BJ (cell line): ENCODE data around the gene HHIPL1. TPM values are rescaled to one million over a fixed set of nuclear protein-coding genes. Genes with fewer than 3 reads are reported as not detected.

Experiments
- CTCF ChIA-PET: fragments of 350-600 bp; formaldehyde crosslinking; extraction: SDS; loops from one replicate; lab custom pipeline; 2021; ENCODE audit warnings: antibody characterized with exemption, inconsistent platforms; lab: Yijun Ruan, JAX
- POLR2A ChIA-PET: fragments of 300-600 bp; sonication (Branson Sonifier 250); formaldehyde crosslinking; extraction: SDS; loops from one replicate; lab custom pipeline; 2021; ENCODE audit warnings: antibody characterized with exemption; lab: Charles Lee
- DNase-seq: peaks from one replicate; pipeline ENCODE4 v3.0.0-alpha.2; 2011; ENCODE audit warnings: low read depth
- H3K27me3 ChIP-seq: 2 replicates; pipeline ENCODE4 v1.6.0; 2011; ENCODE audit warnings: low read length; ENCODE audit not compliant: control insufficient read depth, insufficient read depth
- H3K36me3 ChIP-seq: 2 replicates; pipeline ENCODE4 v1.5.1; 2011; ENCODE audit warnings: low read length; ENCODE audit not compliant: control insufficient read depth, insufficient read depth
- H3K4me3 ChIP-seq: 2 replicates; pipeline ENCODE4 v1.5.1; 2011; ENCODE audit warnings: low read depth, mild to moderate bottlenecking, control low read depth, low read length
- polyA plus RNA-seq: library from polyadenylated mRNA; depleted of rRNA; stranded (reverse); fragments of >200 nt; gene quantifications from 2 replicates; pipeline ENCODE4 v1.2.3, GENCODE V29; 2011; rRNA removed
- TF ChIP-seq, protein P1 (sequence below): IDR thresholded peaks from 2 replicates; pipeline ENCODE4 v1.5.1; 2011; ENCODE audit warnings: low read depth, mild to moderate bottlenecking, control low read depth, inconsistent platforms, low read length, moderate library complexity; ENCODE audit not compliant: insufficient read depth

HHIPL1 gene
- polyA plus RNA-seq, 1 experiment = 2.5 TPM

DNA sequence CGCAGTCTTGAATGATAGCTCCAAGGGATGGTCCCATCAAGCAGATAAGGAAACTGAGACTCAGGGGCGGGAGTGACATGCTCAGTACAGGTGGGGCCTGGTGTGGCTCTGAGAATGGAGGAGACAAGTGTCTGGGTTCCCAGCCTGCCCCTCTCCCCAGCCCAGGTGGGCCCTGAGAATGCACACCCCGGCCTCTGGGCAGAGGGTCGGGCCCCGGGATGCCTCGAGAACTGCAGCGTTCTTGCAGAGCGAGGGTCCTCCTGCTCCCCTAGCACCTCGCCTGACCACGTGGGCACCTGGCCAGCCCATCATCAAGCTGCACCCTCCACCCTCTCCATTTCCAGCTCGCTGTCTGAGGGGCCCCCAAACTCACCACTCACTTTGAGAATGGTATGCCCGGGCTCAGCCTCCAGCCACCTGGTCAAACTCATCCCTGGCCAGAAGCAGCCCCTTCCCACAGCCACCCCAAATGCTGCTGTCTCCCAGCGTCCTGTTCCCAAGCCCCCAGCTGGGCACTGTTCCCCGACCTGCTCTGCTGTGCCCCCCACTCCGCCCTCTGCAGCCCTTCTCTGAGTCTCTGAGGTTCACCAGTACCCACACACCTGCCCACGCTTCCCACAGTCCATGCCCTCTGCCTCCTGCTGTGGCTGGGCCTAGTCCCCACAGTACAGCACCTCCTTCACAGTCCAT lies 83.4 kb downstream of the HHIPL1 start:
- ChIA-PET POLR2A (no interaction called here), CTCF (interaction anchor here (0.6 to 5.7 kb wide), 9 partner anchors 10 to 339 kb away, joined by 3 to 87 read pairs (median 7); no protein-coding TSS in a partner anchor)
- Histone ChIP-seq H3K4me3 (no peak overlapping the region), H3K36me3 (no peaks in the 10 kb centered on the region), H3K27me3 (peaks cover 9% of the 10 kb centered on the region)
- no peak for DNase-seq
- TF ChIP-seq, protein P1, sequence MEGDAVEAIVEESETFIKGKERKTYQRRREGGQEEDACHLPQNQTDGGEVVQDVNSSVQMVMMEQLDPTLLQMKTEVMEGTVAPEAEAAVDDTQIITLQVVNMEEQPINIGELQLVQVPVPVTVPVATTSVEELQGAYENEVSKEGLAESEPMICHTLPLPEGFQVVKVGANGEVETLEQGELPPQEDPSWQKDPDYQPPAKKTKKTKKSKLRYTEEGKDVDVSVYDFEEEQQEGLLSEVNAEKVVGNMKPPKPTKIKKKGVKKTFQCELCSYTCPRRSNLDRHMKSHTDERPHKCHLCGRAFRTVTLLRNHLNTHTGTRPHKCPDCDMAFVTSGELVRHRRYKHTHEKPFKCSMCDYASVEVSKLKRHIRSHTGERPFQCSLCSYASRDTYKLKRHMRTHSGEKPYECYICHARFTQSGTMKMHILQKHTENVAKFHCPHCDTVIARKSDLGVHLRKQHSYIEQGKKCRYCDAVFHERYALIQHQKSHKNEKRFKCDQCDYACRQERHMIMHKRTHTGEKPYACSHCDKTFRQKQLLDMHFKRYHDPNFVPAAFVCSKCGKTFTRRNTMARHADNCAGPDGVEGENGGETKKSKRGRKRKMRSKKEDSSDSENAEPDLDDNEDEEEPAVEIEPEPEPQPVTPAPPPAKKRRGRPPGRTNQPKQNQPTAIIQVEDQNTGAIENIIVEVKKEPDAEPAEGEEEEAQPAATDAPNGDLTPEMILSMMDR = no peak

DNA sequence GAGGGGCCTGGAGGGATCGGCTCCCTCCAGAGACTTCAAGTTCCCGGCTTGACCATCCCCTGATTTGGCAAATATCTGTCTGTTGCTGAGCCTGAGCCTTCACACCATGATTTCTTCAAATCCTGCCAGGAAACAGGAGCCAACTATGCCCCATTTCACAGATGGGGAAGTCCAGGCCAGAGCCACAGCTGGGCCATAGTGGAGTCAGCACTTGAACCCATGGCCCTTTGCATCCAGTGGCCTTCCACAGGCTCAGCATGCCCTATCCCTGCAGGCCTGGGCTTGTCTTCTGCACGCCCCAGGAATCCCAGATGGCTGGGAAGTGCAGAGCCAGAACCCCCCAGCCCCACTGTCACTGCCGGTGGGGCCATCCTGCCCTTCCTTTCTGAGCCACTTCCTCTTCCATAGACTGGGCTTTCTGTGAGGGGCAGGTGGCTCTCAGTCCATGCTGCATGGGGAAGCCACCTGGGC lies 84.1 kb downstream of the HHIPL1 start:
- ChIA-PET CTCF (interaction anchor here (0.6 to 5.7 kb wide), 19 partner anchors 7 to 176 kb away, joined by 3 to 87 read pairs (median 8); partner anchors contain the start of gene EML1), POLR2A (no interaction called here)
- no peak for DNase-seq
- TF ChIP-seq, protein P1 = no peak
- Histone ChIP-seq H3K27me3 (peaks cover 9% of the 10 kb centered on the region), H3K4me3 (no peak overlapping the region), H3K36me3 (no peaks in the 10 kb centered on the region)

Other genes with a start within 250 kb of the HHIPL1 start
- gene SETD3, start 164.3 kb upstream of the HHIPL1 start, polyA plus RNA-seq = 20.2 and 35.4 TPM in 2 replicates
- 11.0 and 12.7 TPM in 2 replicates for gene CCNK, start 163.7 kb upstream of the HHIPL1 start, polyA plus RNA-seq
- gene CCDC85C, start 40.9 kb upstream of the HHIPL1 start, polyA plus RNA-seq = 8.6 and 11.8 TPM in 2 replicates
- 0.06 and 0.09 TPM in 2 replicates for gene CYP46A1, start 39.2 kb downstream of the HHIPL1 start, polyA plus RNA-seq
- gene EML1, start 148.3 kb downstream of the HHIPL1 start, polyA plus RNA-seq = 11.8 and 14.2 TPM in 2 replicates